Esophagus squamous epithelium (tissue), 4 donors: Measurements from ENCODE around the gene CMTR1.
"Not testable (repeated sequence)": the region's sequence is repeated elsewhere in the genome, so short reads cannot be mapped to it uniquely, and the experiment has no call there.

ENCODE experiments used
- POLR2A ChIP-seq, 4 donors: fragments of 450-650 bp; IDR thresholded peaks; one replicate each; pipeline ENCODE4 v1.6.1; 2017; ENCODE audit warnings: antibody characterized with exemption in 4 of 4, mild to moderate bottlenecking in 4 of 4, moderate library complexity in 3 of 4
- TF ChIP-seq, protein P1 (sequence below), 6 experiments: fragments of 450-650 bp in 4 of 6; fragments of 200-600 bp in 2 of 6; sonication (generic) in 2 of 6; IDR thresholded peaks; one replicate each; pipeline ENCODE4 v1.5.1; 2016 to 2019; ENCODE audit warnings: antibody characterized with exemption in 6 of 6, mild to moderate bottlenecking in 4 of 6, moderate library complexity in 4 of 6

DNA sequence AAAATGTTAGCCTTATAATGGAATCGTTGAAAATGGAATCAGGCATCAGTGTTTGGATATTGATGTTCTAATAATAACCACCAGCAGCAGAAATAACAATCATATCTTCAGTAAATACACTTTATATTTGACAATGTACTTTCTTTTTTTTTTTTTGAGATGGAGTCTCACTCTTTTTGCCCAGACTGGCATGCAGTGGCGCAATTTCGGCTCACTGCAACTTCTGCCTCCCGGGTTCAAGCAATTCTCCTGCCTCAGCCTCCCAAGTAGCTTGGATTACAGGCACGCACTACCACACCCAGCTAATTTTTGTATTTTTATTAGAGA, 10.2 kb downstream of the CMTR1 start:
- TF ChIP-seq, protein P1, sequence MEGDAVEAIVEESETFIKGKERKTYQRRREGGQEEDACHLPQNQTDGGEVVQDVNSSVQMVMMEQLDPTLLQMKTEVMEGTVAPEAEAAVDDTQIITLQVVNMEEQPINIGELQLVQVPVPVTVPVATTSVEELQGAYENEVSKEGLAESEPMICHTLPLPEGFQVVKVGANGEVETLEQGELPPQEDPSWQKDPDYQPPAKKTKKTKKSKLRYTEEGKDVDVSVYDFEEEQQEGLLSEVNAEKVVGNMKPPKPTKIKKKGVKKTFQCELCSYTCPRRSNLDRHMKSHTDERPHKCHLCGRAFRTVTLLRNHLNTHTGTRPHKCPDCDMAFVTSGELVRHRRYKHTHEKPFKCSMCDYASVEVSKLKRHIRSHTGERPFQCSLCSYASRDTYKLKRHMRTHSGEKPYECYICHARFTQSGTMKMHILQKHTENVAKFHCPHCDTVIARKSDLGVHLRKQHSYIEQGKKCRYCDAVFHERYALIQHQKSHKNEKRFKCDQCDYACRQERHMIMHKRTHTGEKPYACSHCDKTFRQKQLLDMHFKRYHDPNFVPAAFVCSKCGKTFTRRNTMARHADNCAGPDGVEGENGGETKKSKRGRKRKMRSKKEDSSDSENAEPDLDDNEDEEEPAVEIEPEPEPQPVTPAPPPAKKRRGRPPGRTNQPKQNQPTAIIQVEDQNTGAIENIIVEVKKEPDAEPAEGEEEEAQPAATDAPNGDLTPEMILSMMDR (IDR thresholded peaks at IDR 0.05): not testable (repeated sequence)
- not testable (repeated sequence) for TF ChIP-seq POLR2A (IDR thresholded peaks at IDR 0.05)
